ENCODE data around the gene GPR157.

DNA sequence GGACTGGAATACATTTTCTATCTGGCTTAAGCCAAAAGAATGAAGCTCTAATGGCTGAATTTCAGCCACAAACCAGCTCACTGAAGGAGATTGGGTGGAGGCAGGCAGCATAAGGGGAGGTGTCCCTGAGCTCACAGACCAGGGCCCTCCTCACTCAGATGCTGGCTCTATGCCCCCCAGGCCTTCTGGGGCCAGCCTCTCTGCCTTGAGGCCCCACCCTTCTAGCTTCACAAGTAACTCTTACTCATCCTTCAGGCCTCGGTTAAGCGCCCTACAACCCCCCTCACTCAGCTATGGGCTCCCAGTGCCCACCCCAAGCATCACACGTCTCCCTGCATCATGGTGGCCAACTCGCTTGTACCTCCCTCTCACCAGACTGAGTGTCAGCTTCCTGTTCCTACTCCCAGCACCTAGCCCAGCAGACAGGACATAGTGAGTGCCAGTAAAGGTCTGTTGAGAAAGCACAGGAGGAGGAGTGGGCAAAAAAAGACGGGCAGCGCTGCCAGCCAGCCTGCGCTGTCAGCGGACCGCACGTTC lies 40.8 kb upstream of the GPR157 start:
- TF ChIP-seq, protein P1, sequence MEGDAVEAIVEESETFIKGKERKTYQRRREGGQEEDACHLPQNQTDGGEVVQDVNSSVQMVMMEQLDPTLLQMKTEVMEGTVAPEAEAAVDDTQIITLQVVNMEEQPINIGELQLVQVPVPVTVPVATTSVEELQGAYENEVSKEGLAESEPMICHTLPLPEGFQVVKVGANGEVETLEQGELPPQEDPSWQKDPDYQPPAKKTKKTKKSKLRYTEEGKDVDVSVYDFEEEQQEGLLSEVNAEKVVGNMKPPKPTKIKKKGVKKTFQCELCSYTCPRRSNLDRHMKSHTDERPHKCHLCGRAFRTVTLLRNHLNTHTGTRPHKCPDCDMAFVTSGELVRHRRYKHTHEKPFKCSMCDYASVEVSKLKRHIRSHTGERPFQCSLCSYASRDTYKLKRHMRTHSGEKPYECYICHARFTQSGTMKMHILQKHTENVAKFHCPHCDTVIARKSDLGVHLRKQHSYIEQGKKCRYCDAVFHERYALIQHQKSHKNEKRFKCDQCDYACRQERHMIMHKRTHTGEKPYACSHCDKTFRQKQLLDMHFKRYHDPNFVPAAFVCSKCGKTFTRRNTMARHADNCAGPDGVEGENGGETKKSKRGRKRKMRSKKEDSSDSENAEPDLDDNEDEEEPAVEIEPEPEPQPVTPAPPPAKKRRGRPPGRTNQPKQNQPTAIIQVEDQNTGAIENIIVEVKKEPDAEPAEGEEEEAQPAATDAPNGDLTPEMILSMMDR (IDR thresholded peaks at IDR 0.05): no peak
- TF ChIP-seq POLR2A (IDR thresholded peaks at IDR 0.05): no peak

Measured in uterus (tissue), 2 donors.